ENCODE measurements around the gene FAM32A. TPM values are rescaled to one million over a fixed set of nuclear protein-coding genes. Genes with fewer than 3 reads are reported as not detected.
"Not testable (repeated sequence)": the region's sequence is repeated elsewhere in the genome, so short reads cannot be mapped to it uniquely, and the experiment has no call there.

Gene FAM32A
- total RNA-seq, 1 donor from 2014 or later, result 59.4 TPM

DNA sequence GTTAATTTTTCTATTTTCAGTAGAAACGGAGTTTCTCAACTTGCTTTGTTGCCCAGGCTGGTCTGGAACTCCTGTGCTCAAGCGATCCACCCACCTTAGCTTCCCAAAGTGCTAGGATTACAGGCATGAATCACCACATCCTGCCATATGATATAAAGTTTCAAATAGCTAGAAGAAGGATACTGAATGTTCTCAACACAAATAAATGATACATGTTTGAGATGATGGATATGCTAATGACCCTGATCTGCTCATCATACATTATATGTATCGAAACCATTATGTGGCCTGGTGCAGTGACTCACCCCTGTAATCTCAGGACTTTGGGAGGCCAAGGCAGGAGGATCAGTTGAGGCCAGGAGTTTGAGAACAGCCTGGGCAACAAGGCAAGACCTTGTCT, 23.4 kb upstream of the FAM32A start:
- no peak for DNase-seq (ENCODE audit: low spot score)

DNA sequence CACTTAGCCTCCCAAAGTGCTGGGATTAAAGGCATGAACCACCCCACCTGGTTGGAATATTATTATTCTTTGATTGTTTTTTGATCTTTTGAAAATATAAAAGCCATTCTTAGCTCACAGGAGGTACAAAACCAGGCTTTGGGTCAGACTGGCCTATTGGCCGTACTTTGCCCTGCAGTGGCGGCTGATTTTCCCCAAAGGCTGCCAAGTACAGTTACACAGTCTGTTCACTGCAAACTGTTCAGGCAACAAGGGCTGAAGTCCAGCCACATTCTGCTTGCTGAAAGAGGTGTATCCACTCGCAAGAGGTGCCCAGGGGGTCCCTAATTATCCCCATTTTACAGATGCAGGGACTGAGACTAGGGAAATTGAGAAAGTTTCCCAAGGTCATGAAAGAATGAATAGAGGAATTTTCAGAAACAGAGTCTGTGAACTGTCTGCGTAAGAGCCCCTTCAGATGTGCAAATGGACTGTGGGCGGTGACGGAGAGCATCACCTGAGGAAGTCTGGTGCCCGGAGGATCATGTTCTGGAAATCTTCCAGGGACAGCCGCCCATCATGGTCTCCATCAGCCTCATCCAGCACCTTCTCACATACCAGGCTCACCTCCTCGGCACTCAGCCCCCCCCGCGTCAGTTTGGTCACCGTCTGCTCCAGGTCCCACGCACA, 20.9 kb upstream of the FAM32A start:
- DNase-seq (ENCODE audit: low spot score), result no peak

DNA sequence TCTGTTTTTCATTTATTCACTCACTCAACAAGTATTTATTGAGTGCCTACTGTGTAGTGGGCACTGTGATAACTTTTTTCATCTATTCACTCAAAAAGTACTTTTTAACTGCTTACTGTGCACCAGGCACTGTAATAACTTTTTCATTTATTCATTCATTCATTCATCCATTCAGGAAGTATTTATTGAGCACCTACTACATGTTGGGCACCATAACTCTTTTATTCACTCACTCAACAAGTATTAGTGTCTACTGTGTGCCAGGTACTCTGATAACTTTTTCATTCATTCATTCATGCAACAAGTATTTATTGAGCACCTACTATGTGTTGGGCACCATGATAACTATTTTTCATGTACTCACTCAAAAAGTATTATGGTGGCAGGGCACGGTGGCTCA, 18.8 kb upstream of the FAM32A start:
- DNase-seq (ENCODE audit: low spot score), result no peak

DNA sequence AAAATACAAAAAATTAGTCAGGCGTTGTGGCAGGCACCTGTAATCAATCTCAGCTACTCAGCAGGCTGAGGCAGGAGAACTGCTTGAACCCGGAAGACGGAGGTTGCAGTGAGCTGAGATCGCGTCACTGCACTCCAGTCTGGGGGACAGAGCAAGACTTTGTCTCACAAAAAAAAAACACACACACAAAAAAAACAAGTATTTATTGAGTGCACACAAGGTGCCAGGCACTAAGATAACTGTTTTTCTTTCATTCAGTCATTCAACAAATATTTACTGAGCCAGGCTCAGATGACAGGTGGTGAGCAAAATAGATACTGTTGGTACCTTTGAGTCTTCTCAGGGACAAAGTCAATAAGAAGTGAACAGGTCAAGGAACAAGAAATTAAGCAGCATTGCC, 18.2 kb upstream of the FAM32A start:
- DNase-seq (ENCODE audit: low spot score), result no peak

DNA sequence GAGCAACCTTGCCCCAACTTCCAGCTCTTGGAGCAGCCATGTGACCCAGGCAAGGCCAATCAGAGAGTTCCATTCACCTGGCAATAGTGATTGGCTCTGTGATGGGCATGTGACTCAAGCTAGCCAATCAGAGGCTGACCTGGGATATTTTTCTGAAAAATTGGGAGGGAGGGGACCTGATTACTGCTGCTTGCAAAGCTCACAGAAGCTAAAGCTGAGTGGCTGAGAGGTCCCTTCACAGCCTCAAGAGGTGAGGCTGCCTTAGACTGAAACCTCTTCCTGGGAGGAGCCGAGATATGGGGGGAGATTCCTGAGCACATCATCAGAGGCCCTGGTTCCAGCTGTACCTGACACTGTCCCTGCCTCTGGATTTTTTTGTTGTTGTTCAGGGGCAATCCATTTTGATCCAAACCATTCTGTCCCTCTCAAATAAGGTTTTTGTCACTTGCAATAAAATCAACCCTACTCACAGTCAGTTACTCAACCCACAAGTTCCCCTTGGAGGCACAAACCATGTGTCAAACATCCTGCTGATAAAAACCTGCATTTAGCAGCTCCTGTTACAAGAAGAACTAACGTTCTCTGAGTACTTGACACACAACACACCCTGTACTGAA, 16.6 kb upstream of the FAM32A start:
- DNase-seq (ENCODE audit: low spot score), result no peak

DNA sequence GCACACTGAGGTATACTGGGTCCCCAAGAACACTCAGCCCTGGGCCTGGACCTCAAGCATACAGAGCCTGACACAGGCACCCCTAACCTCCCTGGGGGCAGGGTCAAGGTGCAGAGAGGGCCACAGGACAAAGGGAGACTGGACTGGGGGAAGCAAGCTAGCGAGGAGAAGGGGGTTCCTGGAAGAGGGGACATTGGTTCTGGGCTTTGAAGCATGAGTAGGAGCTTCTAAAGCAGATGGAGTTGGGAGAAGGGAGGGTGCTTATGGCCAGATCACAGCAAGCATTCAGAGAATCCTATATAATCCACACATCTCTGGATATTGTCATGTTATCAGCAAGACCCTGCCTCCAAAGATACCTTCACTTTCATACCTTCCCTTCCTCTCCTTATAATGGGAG, 15.1 kb upstream of the FAM32A start:
- no peak for DNase-seq (ENCODE audit: low spot score)

DNA sequence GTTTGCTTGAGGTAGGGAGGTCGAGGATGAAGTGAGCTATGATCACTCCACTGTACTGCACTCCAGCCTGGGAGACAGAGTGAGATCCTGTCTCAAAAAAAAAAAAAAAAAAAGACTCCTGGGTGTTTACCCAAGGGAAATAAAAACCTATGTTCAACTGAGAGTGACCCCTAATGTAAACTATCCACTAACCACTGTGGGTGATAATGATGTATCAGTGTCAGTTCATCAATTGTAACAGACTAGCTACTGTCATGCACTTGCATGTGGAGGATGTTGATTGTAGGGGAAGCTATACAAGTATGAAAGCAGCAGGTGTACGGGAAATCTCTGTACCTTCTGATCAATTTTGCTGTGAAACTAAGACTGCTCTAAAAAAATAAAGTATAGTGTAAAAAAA, 9.3 kb upstream of the FAM32A start:
- DNase-seq (ENCODE audit: low spot score), result no peak

DNA sequence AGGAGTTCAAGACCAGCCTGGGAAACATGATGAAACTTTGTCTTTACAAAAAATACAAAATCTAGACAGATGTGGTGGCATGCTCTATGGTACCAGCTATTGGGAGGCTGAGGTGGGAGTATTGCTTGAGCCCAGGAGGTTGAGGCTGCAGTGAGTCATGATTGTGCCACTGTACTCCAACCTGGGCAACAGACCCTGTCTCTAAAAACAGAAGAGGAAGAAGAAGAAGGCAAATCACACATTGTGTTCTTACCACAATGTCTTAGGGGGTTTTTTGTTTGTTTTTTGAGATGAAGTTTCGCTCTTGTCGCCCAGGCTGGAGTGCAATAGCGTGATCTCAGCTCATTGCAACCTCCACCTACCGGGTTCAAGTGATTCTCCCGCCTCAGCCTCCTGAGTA, 6.3 kb upstream of the FAM32A start:
- DNase-seq (ENCODE audit: low spot score), result not testable (repeated sequence)

DNA sequence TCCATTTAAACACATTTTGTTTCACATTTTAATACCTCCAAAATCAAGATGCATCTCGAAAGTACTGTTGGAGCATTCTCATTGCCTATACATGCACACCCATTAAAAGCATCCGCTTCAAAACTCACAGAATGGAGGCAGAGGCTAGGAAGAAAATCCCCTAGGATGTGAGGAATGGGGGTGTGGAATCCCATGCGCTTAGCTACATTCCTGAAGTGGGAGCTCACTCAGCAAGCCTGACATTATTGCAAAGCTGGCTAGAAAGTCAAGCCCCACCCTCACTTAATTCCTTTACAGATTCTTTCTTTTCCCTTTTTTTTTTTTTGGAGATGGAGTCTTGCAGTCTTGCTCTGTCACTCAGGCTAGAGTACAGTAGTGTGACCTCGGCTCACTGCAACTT, 4.6 kb upstream of the FAM32A start:
- DNase-seq (ENCODE audit: low spot score), result no peak

DNA sequence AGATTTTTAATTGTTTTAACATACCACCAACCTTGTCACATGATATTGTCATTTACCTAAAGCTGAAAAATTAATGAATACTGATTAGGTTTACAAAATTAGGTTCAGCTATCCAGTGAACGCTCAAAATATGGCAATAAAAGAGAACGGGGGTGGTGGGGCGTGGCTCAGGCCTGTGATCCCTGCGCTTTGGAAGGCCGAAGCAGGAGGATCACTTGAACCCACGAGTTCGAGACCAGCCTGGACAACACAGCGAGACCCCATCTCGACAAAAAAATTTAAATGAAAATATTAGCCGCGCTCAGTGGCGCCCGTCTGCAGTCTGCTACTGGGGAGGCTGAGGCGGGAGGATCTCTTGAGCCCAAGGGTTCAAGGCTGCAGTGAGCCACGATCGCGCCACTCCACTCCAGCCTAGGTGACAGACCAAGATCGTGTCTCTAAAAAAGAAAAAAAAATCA, 516 bp upstream of the FAM32A start:
- no peak for DNase-seq (ENCODE audit: low spot score)

DNA sequence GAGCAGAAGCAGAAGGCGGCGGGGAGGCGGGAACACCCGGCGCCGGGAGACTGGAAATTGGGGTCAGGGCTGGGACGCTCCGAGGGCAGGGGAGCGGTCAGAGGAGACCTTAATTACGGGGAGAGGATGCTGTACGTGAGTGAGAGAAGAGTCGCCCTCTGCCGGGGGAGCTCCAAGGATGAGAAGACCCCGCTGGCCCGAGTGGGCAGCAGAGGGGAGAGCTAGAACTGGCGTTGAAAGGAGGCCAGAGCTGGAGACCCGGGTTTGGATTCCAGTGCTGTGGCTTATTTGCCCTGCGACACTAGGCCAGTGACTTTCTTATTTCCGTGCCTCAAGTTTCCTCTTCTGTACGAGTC, 536 bp downstream of the FAM32A start:
- no peak for DNase-seq (ENCODE audit: low spot score)

DNA sequence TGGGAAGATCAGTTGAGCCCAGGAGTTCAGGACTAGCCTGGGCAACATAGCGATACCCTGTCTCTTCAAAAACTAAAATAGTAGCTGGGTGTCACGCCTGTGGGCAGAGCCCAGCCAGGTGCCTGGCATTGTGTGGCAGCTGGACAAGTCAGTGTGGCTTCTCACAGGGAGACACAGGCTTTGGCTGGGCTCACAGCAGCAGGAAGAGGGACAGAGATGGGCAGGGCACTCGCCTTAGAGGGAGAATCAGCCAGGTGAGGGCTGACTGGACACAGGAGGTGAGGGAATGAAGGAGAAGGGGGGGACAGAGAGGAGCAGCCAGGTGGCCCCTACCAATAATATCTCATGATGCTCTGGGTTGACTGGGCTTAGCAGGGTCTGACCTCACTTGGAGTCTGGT, 3.3 kb downstream of the FAM32A start:
- DNase-seq (ENCODE audit: low spot score), result no peak

DNA sequence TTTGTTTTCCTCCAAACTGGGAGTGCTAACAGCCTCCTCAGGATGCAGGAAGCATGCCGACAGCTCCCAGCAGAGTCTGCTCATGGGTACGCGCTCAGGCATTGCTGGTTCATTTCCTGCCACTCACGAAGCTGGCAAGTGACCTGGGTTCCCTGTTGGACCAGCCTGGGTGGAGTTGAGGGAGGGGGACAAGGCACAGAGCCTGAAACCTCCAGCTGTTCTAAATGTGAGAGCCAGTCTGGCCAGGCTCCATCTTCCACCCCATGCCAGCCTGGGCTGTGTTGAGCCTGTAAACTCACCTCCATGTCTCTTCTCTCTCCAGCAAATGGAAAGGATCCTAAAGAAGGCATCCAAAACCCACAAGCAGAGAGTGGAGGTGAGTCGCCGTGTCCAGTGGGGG, 5.0 kb downstream of the FAM32A start:
- no peak for DNase-seq (ENCODE audit: low spot score)

DNA sequence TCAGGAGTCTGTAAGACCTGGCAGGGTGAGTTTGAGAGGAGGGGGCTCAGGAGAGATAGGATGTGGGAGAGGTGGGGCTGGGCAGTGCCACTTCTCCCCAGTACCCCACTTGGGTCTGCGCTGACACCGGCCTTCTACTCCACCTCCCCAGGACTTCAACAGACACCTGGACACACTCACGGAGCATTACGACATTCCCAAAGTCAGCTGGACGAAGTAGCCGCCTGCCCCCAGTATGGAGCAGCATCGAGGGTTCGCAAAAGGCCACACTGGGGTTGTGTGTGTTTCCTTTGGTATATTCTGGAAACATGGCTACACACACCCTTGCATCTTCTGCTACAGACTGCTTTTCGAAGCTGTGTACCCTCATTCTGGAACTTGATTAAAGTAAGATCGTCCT, 5.5 kb downstream of the FAM32A start:
- no peak for DNase-seq (ENCODE audit: low spot score)

DNA sequence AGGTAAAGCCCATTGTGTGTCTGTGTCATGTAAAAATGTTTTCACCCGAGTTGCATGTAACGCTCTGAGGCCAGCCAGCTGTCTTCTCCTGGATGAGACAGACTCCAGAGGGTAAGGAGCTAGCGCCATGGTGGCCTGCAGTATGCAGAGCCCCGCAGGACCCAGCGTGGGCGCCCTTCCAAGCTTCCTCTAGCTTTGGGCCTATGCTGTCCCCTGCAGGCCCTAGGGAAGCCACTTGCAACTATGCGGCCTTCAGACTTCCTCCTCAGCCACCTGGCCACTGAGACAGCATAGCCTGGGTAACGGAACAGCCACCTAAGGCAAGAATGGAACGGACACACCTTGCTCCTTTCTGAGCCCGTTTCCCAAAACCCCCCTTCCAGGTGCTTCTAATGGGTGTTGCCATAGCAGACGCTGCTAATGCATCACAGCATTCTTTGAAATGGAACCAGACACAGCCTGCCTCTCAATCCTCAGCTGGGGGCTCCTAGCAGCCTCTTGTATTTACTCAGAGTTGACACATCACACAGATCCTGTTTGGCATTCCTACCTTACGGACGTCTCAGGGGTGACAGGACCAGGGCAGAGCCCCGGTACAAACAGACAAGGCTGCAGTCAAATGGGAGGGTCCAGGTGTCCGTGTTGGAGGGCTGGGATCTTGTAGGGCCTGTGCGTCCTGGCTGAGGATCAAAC, 6.2 kb downstream of the FAM32A start:
- DNase-seq (ENCODE audit: low spot score), result no peak

DNA sequence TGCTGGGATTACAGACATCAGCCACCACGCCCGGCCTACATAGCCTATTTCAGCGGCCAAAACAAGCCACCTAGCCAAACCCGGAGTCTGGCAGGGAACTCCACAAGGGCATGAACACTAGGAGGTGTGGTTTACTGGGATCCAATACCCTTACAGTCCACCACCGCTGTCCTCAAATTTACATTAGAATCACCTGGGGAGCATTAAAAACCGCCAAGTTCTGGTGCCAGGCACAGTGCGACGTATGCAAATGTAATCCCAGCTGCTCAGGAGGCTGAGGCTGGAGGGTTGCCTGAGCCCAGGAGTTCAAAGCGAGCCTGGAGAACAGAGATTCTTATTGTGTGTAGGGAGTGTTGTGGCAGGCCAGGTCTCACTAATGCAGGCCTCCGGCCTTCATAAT, 8.3 kb downstream of the FAM32A start:
- DNase-seq (ENCODE audit: low spot score), result no peak

DNA sequence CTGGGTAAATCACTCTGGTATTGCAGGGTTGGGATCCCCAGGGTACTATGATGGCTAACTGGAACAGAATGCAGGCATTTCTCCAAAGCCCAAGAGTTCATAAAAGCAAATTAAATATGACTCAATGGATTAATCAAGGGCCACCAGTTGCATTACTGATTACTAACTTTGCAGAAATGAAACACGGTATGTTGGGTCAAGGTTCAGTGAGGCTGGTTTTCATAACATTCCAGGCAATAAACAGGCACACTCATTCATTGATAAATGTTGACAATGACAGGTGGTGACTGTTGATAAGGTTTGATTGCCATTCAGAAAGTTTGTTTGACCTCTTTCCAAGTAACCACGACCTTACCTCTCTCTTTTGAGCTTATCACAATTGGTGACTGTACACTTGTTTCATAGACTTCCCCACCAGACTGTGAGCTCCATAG, 12.0 kb downstream of the FAM32A start:
- no peak for DNase-seq (ENCODE audit: low spot score)

DNA sequence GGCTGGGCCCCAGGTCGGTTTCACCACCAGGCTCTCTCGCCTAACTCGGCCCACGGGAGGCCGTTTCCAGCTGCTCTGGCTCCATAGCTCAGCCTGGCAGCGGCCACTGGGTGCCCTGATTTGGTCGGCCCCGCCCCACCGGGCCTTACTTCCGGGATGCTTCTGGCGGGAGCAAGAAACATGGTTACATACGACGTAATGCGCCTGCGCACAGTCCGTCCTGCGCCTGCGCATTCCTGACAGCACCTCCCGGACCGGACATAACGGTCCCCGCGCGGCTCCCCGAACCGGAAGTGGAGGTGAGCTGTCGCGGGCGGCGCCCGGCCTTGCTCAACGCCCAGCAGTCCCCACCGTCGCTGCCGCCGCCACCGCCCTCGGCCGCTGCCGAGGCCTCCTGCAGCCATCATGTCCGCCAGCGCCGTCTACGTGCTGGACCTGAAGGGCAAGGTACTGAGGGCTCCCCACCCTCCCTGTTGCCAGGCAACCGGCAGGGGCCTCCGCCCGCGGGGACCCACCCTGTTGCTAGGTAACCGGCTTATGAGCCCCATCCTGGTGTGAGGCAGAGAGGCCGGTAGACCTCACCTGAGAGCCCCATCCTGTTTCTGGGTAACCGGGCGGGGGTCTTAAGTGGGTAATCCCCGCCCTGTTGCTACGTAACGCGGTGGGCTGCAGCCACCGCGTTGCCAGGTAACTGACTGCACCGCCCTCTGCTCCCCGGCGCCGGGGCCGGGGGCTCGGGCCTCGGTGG, 12.6 kb downstream of the FAM32A start, which contains the start of gene AP1M1:
Gene AP1M1, plus strand, starts transcription at position 290 of the 748 bp plus-strand sequence. Its CDS starts 116 bp downstream, at position 406.
- peak; percentile 99 for DNase-seq (ENCODE audit: low spot score)

DNA sequence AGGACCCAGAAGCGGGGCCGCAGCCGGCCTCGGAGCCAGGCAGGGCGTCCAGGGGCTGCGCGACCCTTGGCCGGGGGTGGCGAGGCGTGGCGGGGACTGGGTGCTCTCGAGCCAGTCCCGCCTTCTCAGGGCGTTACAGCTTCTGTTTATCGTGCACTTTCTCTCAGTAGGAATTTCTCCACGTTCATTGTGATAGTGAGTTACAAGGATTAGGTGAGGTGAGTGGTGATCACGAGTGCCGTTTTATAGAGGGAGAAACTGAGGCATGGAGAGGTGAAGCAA, 13.1 kb downstream of the FAM32A start:
- no peak for DNase-seq (ENCODE audit: low spot score)

DNA sequence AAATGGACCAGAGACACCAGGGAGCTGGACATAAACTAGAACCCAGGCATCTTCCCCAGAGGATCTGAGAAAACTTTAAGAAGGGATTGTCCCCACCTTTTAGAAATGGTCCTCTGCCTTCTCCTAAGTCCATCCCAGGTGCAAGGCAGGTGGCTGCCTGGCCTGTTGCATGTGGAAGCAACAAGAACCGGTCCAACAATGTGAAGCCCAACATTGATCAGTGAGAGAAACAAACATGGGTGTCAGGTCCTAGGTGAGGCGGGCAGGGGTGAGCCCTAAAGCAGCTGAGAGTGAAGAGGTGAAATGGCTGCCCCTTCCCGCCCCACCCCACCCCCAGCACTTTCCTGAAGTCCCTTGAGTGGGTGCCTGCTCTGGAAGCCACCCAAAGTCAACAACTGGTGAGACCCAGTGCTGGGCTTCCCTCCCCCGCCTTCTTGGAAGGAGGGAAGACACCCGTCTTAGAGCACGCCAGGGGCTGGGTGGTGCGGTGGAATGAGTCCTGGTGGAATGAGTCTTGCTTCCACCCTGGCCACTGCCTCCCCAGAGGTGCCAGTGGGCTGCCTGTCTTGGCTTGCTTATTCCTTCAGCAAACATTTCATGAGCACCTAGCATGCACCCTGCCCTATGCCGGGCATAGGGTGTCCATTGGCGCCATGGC, 14.2 kb downstream of the FAM32A start:
- no peak for DNase-seq (ENCODE audit: low spot score)

Measured in mesenteric fat pad (tissue), 1 donor.